ENCODE results near the gene ACTN4.
A peak's percentile ranks its signal among the peaks of the same experiment; 100 is the strongest.

ACTN4 gene

GRCh38 chr19:38665219-38665931, 17.9 kb downstream of the ACTN4 start:
- peak overlapping the region; percentile 78 for H3K27ac ChIP-seq

GRCh38 chr19:38665950-38666662, 18.7 kb downstream of the ACTN4 start:
- no peak for DNase-seq
- in situ Hi-C loops (cut with HindIII; ENCODE audit: low pct_ligation_motif_present, low sequenced_read_pairs): no loop called here
- no peaks in the 10 kb centered on the region for H3K36me3 ChIP-seq (replicated peaks)
- no peaks in the 10 kb centered on the region for H3K27me3 ChIP-seq (replicated peaks)
- TF ChIP-seq CTCF (IDR thresholded peaks at IDR 0.05; ENCODE audit: low read depth, low read length, missing control alignments): no peak
- H3K27ac ChIP-seq: peak overlapping the region; percentile 78
- H3K4me3 ChIP-seq (ENCODE audit: low read depth, low read length): no peak overlapping the region

More at GRCh38 chr19:38665219-38665931, 17.9 kb downstream of the ACTN4 start:
- Histone ChIP-seq H3K4me3 (ENCODE audit: low read depth, low read length) (no peak overlapping the region), H3K27me3 (replicated peaks) (no peaks in the 10 kb centered on the region), H3K36me3 (replicated peaks) (no peaks in the 10 kb centered on the region)
- in situ Hi-C loops (cut with HindIII; ENCODE audit: low pct_ligation_motif_present, low sequenced_read_pairs): no loop called here
- TF ChIP-seq CTCF (IDR thresholded peaks at IDR 0.05; ENCODE audit: low read depth, low read length, missing control alignments): no peak
- DNase-seq: no peak

GRCh38 chr19:38666663-38667511, 19.4 kb downstream of the ACTN4 start:
- no peak for TF ChIP-seq CTCF (IDR thresholded peaks at IDR 0.05; ENCODE audit: low read depth, low read length, missing control alignments)
- Histone ChIP-seq H3K36me3 (replicated peaks) (no peaks in the 10 kb centered on the region), H3K4me3 (ENCODE audit: low read depth, low read length) (no peak overlapping the region), H3K27me3 (replicated peaks) (no peaks in the 10 kb centered on the region), H3K27ac (peak overlapping the region; percentile 78)
- peak; percentile 63 for DNase-seq
- in situ Hi-C loops (cut with HindIII; ENCODE audit: low pct_ligation_motif_present, low sequenced_read_pairs): no loop called here

- H3K27ac ChIP-seq: peak overlapping the region; percentile 78
- H3K36me3 ChIP-seq (replicated peaks): no peaks in the 10 kb centered on the region
- H3K4me3 ChIP-seq (ENCODE audit: low read depth, low read length): no peak overlapping the region
- DNase-seq: no peak
- no peak for TF ChIP-seq CTCF (IDR thresholded peaks at IDR 0.05; ENCODE audit: low read depth, low read length, missing control alignments)
- H3K27me3 ChIP-seq (replicated peaks): no peaks in the 10 kb centered on the region
- in situ Hi-C loops (cut with HindIII; ENCODE audit: low pct_ligation_motif_present, low sequenced_read_pairs): no loop called here
Observed at GRCh38 chr19:38667661-38668171, 20.3 kb downstream of the ACTN4 start.

GRCh38 chr19:38669552-38669951, 22.1 kb downstream of the ACTN4 start:
- no peak overlapping the region for H3K4me3 ChIP-seq (ENCODE audit: low read depth, low read length)
- in situ Hi-C loops (cut with HindIII; ENCODE audit: low pct_ligation_motif_present, low sequenced_read_pairs): no loop called here
- DNase-seq: no peak
- no peak for TF ChIP-seq CTCF (IDR thresholded peaks at IDR 0.05; ENCODE audit: low read depth, low read length, missing control alignments)
- H3K36me3 ChIP-seq (replicated peaks): no peaks in the 10 kb centered on the region
- H3K27ac ChIP-seq: no peak overlapping the region
- H3K27me3 ChIP-seq (replicated peaks): no peaks in the 10 kb centered on the region

All from brain microvascular endothelial cell (primary cell).